HFF-Myc (cell line): ENCODE measurements around the gene PRKG1.

Experiments
- DNase-seq: peaks from one replicate; pipeline ENCODE4 v3.0.0-alpha.2; 2011; ENCODE audit warnings: low read depth; ENCODE audit errors: extremely low read depth
- H3K4me3 ChIP-seq: replicated peaks from 2 replicates; pipeline ENCODE4 v1.5.1; 2011; ENCODE audit warnings: low read depth, mild to moderate bottlenecking, control low read depth, low read length
- TF ChIP-seq, protein P1 (sequence below): IDR thresholded peaks from 2 replicates; pipeline ENCODE4 v1.5.1; 2012; ENCODE audit warnings: mild to moderate bottlenecking, low read depth, low read length, control low read depth; ENCODE audit errors: missing control alignments

The PRKG1 gene

GRCh38 chr10:52257692-52258075 is 1183.4 kb downstream of the PRKG1 start:
- no peak overlapping the region for H3K4me3 ChIP-seq
- DNase-seq, result no peak
- TF ChIP-seq, protein P1, sequence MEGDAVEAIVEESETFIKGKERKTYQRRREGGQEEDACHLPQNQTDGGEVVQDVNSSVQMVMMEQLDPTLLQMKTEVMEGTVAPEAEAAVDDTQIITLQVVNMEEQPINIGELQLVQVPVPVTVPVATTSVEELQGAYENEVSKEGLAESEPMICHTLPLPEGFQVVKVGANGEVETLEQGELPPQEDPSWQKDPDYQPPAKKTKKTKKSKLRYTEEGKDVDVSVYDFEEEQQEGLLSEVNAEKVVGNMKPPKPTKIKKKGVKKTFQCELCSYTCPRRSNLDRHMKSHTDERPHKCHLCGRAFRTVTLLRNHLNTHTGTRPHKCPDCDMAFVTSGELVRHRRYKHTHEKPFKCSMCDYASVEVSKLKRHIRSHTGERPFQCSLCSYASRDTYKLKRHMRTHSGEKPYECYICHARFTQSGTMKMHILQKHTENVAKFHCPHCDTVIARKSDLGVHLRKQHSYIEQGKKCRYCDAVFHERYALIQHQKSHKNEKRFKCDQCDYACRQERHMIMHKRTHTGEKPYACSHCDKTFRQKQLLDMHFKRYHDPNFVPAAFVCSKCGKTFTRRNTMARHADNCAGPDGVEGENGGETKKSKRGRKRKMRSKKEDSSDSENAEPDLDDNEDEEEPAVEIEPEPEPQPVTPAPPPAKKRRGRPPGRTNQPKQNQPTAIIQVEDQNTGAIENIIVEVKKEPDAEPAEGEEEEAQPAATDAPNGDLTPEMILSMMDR, result no peak

- TF ChIP-seq, protein P1, result no peak
- no peak overlapping the region for H3K4me3 ChIP-seq
- no peak for DNase-seq
Observed at GRCh38 chr10:52258799-52259425, 1184.6 kb downstream of the PRKG1 start.

DNA sequence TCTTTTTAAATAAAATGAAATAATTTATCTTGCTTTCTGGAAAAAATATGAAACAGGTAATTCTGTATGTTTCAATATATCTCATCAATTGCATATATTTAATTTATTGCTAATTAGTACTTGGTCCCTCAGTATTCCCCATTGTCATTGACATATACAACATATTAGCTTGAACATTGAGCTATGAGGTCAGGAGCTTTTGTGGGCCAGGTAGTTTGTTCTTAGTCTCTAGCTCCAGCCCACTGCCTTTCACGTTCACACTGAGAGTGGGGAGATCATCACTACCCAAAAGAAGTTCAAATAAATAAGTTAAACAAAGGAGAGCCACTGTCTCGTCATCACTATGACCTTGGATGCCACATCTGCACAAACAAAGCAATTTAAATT is 1185.1 kb downstream of the PRKG1 start:
- H3K4me3 ChIP-seq, result no peak overlapping the region
- DNase-seq, result no peak
- TF ChIP-seq, protein P1, result no peak

DNA sequence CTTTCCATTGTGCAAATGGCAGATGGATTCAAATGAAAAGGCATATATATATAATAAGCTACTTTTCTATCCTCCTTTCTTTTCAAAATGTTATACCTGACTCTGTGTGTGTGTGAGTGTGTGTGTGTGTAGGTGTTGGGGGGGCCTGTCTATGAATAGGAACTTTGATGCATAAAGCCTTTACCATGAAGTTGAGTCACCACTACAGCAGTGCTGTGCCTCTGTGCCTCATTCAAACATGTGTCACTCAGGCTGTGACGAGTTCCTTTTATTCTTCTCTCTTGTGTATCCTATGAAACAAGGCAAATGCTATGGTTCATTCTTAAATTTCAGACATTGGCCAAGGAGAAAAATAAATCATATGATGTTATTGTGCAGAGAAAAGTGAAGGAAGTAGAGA is 1187.1 kb downstream of the PRKG1 start:
- no peak overlapping the region for H3K4me3 ChIP-seq
- no peak for DNase-seq
- TF ChIP-seq, protein P1, result no peak

GRCh38 chr10:52265131-52265926 is 1191.0 kb downstream of the PRKG1 start:
- no peak overlapping the region for H3K4me3 ChIP-seq
- TF ChIP-seq, protein P1, result no peak
- DNase-seq, result no peak

DNA sequence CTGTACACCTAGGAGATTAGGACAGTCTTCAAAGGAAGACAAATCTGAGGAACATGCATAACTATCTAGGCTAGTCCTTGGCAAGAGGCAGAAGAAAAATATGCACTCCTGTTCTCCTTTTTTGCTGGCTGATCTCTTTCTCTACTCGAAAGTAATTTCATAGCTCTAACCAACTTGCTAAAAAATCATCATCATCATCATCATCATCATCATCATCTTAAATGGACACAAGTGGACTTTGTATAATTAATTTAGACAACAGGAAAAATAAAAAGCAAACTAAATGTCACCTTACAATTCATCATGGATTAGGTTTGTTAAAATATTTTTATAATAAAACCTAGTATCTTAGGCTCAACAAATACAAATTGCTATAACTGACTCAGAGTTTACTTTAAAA is 1192.6 kb downstream of the PRKG1 start:
- TF ChIP-seq, protein P1, result no peak
- no peak overlapping the region for H3K4me3 ChIP-seq
- no peak for DNase-seq
